Gastroesophageal sphincter (tissue), 3 donors: Measurements from ENCODE around the gene INHA.

Experiments used
- CTCF ChIP-seq, 4 experiments: fragments of 200-600 bp in 2 of 4; fragments of 450-650 bp in 2 of 4; sonication (generic) in 1 of 4; IDR thresholded peaks; one replicate each; pipeline ENCODE4 v1.5.1; 2017 to 2019; ENCODE audit warnings: antibody characterized with exemption in 4 of 4, mild to moderate bottlenecking in 2 of 4, moderate library complexity in 2 of 4
- EP300 ChIP-seq: sonication (generic); formaldehyde crosslinking; IDR thresholded peaks from one replicate; pipeline ENCODE4 v1.6.1; 2017; ENCODE audit warnings: antibody characterized with exemption, mild to moderate bottlenecking
- POLR2A ChIP-seq, 2 donors: fragments of 450-650 bp; IDR thresholded peaks; one replicate each; pipeline ENCODE4 v1.6.1; 2017; ENCODE audit warnings: antibody characterized with exemption in 2 of 2, mild to moderate bottlenecking in 2 of 2, moderate library complexity in 1 of 2
- POLR2AphosphoS5 ChIP-seq: sonication (generic); formaldehyde crosslinking; IDR thresholded peaks from one replicate; pipeline ENCODE4 v1.6.1; 2017; ENCODE audit warnings: antibody characterized with exemption

DNA sequence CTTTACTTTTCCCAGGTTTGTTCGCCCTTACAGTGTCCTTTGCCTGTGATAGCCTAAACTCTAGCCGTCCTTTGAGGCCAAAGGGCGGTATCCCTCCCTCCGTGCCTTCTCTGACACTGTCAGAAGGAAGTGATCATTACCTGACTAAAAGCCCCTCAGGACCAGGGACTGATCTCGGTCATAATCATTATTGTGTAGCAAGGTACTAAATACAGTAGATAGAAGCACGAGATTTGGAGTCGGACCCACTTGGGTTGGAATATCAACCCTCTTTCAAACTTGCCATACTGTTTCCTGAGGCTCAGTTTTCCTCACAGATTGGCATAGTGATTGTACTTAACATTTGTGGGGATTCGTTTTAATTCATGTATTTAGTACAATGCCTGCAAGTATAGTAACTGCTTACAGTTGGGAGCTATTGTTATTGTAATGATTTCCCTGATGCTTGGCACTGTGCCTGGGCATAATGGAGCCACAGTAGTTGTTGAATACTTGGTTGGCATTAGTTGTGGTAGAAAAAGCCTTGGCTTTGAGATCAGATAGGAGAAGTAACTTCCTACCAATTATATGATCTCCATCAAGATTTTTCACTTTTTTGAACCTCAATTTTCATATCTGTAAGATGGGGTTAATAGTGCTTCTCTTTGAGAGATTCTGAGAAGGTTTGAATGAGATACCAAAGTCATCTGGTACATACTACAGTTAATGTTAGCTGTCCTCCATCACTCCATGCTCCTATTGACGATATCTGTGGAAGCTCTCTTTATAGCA is 26.4 kb downstream of the INHA start:
- no peak for TF ChIP-seq CTCF (IDR thresholded peaks at IDR 0.05)
- no peak for TF ChIP-seq POLR2A (IDR thresholded peaks at IDR 0.05)
- TF ChIP-seq EP300, result no peak
- TF ChIP-seq POLR2AphosphoS5, result no peak
